Adrenal gland (tissue), 5 donors: ENCODE data around the gene DGKK.

ENCODE experiments used
- POLR2A ChIP-seq, 2 donors: fragments of 450-650 bp; IDR thresholded peaks; one replicate each; pipeline ENCODE4 v1.6.1; 2017; ENCODE audit warnings: antibody characterized with exemption in 2 of 2, mild to moderate bottlenecking in 2 of 2, moderate library complexity in 1 of 2
- TF ChIP-seq, protein P1 (sequence below), 6 experiments: fragments of 450-650 bp in 4 of 6; fragments of 200-600 bp in 2 of 6; sonication (generic) in 1 of 6; IDR thresholded peaks; 1 replicate in 5 of 6; 2 replicates in 1 of 6; pipeline versions ENCODE4 v1.5.1 to v1.8.0; 2016 to 2021; ENCODE audit warnings: antibody characterized with exemption in 6 of 6, mild to moderate bottlenecking in 2 of 6, moderate library complexity in 1 of 6
- donor health status: DM: no; HTN: no; CAD: no.

DNA sequence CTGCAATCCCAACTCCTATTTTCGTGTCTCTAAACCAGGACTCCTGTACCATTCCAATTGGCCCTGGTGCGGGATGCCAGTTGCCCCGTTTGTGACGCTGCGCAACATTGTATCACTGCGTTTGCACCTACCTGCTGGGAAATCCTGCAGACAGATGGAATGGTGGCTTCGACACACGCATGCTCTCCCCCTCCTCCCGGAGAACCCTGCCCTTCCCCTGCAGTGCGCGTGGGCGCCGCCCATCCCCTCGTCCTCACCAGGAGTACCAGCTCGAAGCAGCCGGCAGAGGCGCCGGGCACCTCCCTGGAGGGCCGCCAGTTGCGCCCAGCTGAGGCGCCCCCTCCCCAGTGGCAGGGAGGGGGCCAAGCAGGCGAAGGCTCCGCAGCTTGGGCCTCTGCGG is 1.4 kb downstream of the DGKK start:
- TF ChIP-seq, protein P1, sequence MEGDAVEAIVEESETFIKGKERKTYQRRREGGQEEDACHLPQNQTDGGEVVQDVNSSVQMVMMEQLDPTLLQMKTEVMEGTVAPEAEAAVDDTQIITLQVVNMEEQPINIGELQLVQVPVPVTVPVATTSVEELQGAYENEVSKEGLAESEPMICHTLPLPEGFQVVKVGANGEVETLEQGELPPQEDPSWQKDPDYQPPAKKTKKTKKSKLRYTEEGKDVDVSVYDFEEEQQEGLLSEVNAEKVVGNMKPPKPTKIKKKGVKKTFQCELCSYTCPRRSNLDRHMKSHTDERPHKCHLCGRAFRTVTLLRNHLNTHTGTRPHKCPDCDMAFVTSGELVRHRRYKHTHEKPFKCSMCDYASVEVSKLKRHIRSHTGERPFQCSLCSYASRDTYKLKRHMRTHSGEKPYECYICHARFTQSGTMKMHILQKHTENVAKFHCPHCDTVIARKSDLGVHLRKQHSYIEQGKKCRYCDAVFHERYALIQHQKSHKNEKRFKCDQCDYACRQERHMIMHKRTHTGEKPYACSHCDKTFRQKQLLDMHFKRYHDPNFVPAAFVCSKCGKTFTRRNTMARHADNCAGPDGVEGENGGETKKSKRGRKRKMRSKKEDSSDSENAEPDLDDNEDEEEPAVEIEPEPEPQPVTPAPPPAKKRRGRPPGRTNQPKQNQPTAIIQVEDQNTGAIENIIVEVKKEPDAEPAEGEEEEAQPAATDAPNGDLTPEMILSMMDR (IDR thresholded peaks at IDR 0.05) = no peak
- no peak for TF ChIP-seq POLR2A (IDR thresholded peaks at IDR 0.05)
